SH-SY5Y (cell line): ENCODE measurements around the gene LRRC32.

ENCODE experiments used
- GATA2 ChIP-seq: IDR thresholded peaks from 2 replicates; pipeline ENCODE4 v1.6.1; 2011; ENCODE audit warnings: mild to moderate bottlenecking, low read depth, low read length
- GATA3 ChIP-seq: IDR thresholded peaks from 2 replicates; pipeline ENCODE4 v1.6.1; 2011; ENCODE audit warnings: low read depth, mild to moderate bottlenecking, low read length, moderate library complexity

GRCh38 chr11:76695133-76695532, 24.6 kb upstream of the LRRC32 start:
- TF ChIP-seq GATA2 (no peak), GATA3 (no peak)
